ENCODE results near the gene BTNL2.

DNA sequence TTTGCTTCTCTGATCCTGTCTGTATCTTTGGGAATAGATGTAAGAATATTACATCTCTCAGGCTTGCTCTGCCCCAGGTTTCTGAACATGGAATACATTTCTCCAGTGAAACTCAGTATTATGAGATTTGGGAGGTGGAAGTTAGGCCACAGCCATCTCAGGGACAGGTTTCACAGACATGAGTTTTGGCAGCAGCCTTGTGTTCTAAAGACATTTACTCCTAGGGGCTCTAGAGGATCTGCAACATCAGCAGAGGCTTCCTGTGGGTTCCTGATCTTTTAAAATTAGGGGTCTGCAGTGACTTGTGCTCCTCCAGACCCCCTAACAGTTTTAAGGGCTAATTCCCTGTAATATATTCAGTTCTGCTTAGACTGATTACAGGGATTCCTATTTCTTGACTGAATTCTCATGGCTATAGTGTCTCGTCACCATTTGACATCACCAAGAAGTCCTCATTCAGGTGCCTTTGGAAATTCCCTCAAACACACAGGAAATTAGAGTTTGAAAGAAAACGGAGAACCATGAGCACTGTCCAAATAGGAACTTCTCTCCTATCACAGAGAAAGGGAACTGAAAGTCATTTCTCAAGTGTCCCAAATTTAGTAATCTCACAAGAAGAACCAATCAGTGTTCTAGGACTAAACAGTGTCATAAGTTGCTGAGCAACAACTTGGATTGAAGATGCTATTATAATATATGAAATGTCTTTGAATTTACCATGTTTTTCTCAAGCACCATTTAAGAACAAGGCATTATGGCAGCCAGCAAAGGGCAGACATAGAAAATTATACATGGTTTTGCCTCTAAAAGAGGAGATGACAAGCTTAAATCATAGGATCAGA lies 30.2 kb upstream of the BTNL2 start:
- TF ChIP-seq, protein P1, sequence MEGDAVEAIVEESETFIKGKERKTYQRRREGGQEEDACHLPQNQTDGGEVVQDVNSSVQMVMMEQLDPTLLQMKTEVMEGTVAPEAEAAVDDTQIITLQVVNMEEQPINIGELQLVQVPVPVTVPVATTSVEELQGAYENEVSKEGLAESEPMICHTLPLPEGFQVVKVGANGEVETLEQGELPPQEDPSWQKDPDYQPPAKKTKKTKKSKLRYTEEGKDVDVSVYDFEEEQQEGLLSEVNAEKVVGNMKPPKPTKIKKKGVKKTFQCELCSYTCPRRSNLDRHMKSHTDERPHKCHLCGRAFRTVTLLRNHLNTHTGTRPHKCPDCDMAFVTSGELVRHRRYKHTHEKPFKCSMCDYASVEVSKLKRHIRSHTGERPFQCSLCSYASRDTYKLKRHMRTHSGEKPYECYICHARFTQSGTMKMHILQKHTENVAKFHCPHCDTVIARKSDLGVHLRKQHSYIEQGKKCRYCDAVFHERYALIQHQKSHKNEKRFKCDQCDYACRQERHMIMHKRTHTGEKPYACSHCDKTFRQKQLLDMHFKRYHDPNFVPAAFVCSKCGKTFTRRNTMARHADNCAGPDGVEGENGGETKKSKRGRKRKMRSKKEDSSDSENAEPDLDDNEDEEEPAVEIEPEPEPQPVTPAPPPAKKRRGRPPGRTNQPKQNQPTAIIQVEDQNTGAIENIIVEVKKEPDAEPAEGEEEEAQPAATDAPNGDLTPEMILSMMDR (IDR thresholded peaks at IDR 0.05), result peak in 1 of 6 experiments; percentile 12
- no peak for TF ChIP-seq POLR2A (IDR thresholded peaks at IDR 0.05)
